Lower leg skin (tissue), 3 donors: ENCODE results near the gene TRPC1.

ENCODE experiments used
- CTCF ChIP-seq, 3 donors: fragments of 450-650 bp; IDR thresholded peaks; one replicate each; pipeline ENCODE4 v1.5.1; 2016; ENCODE audit warnings: antibody characterized with exemption in 3 of 3, mild to moderate bottlenecking in 3 of 3, moderate library complexity in 2 of 3
- POLR2A ChIP-seq, 2 donors: fragments of 450-650 bp; IDR thresholded peaks; one replicate each; pipeline ENCODE4 v1.6.1; 2016 to 2017; ENCODE audit warnings: antibody characterized with exemption in 2 of 2, mild to moderate bottlenecking in 1 of 2, moderate library complexity in 1 of 2

GRCh38 chr3:142723968-142724681 lies at the start of gene TRPC1:
- TF ChIP-seq CTCF (IDR thresholded peaks at IDR 0.05) (no peak), POLR2A (IDR thresholded peaks at IDR 0.05) (peak in 1 of 2 donors; percentile 54)
